ENCODE measurements around the gene PSMD4.

The PSMD4 gene

DNA sequence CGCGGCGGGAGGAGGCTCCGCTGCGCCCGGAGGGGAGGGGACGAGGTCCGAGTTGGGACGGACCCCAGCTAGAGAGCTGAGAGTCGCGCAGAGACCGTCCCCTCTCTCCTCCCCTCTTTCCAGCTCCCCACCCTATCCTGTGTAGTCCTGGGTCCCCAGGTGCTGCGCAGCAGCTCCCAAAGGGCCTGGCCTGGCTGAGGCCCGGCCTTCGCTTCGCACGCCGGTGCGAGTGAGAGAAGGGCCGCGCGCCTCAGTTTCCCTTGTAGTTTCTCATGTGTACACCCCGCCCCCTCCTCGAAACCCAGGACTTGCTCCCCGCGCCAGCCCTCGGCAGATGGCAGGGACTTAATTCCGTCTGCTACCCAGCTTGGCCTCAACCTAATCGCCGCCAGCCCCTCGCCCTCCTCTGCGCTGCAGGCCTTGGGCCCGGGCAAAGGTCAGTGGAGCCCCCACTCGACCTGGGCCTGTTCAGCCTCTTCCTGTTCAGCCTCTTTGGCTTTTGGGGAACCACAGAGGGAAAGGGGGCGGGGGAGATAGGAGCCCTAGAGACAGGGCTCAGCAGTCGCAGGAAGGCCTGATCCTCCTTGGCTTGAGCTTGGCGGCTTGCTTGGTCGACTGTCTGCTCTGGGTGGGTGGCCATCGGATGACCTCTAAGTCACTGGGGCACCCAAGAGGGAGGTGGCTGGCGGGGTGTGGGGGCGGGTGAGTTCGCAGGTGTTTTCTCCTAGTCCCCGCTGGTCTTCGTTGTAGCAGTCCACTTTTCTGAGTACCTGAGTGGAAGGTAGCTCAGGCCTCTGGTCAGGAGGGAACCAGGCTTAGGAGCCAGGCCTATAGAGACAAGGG is 28.6 kb downstream of the PSMD4 start:
- peak in 1 of 2 experiments; percentile 49 for DNase-seq (ENCODE audit: low spot score in 2 of 2)
- H3K27me3 ChIP-seq (ENCODE audit: low read depth) = no peaks in the 10 kb centered on the region
- H3K36me3 ChIP-seq (replicated peaks) = peaks cover 28% of the 10 kb centered on the region
- no peaks in the 10 kb centered on the region for H3K9me3 ChIP-seq
- H3K4me3 ChIP-seq = peak overlapping the region; percentile 93
- in situ Hi-C loops (cut with MboI; ENCODE audit: low sequenced_read_pairs) = no loop called here
- peaks cover 8% of the 10 kb centered on the region for H3K4me1 ChIP-seq

DNA sequence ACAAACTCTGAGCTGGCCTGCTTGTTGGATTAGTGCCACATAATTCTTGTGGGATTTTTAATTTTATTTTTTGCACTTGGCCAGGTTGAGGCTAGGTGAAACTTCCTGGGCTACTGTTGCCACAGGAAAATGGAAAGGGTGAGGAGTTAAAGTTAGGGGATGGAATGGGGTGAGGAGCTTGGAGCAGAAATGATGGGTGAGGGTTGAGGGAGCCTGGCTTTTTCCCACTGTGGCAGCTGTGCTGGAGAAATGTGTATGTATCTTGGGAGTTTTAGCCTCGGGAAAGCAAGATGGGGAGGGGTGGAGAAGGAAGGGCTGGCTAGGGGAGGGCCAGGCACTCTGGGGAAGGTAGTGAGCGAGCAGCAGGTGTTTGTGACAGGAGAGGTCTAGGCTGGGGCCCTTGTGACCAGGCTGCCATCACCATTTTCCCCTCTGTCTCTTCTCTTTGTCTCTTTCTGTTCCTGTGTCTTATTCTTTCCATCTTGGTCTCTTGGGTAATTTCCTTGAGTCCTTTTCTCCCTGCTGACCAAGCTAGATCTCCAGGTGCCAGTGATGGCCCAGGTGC is 29.6 kb downstream of the PSMD4 start:
- Histone ChIP-seq H3K27me3 (ENCODE audit: low read depth) (no peaks in the 10 kb centered on the region), H3K4me3 (peak overlapping the region; percentile 93), H3K9me3 (no peaks in the 10 kb centered on the region), H3K36me3 (replicated peaks) (peaks cover 38% of the 10 kb centered on the region), H3K4me1 (peaks cover 8% of the 10 kb centered on the region)
- no peak for DNase-seq (ENCODE audit: low spot score in 2 of 2)
- in situ Hi-C loops (cut with MboI; ENCODE audit: low sequenced_read_pairs) = no loop called here

DNA sequence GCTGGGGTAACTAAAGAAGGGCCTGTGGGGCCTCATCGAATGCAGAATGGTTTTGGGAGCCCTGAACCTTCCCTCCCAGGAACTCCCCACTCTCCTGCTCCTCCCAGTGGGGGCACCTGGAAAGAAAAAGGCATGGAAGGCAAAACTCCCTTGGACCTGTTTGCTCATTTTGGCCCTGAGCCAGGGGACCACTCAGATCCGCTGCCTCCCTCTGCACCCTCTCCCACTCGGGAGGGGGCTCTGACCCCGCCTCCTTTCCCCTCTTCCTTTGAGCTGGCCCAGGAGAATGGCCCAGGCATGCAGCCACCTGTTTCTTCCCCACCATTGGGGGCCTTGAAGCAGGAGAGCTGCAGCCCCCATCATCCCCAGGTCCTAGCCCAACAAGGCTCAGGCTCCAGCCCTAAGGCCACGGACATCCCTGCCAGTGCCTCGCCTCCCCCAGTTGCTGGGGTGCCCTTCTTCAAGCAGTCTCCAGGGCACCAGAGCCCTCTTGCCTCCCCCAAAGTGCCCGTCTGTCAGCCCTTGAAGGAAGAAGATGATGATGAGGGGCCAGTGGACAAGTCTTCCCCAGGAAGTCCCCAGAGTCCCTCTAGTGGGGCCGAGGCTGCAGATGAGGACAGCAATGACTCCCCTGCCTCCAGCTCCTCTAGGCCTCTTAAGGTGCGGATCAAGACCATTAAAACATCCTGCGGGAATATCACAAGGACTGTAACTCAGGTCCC is 32.2 kb downstream of the PSMD4 start:
- no peak for DNase-seq (ENCODE audit: low spot score in 2 of 2)
- peaks cover 60% of the 10 kb centered on the region for H3K36me3 ChIP-seq (replicated peaks)
- in situ Hi-C loops (cut with MboI; ENCODE audit: low sequenced_read_pairs) = no loop called here
- no peaks in the 10 kb centered on the region for H3K9me3 ChIP-seq
- no peaks in the 10 kb centered on the region for H3K27me3 ChIP-seq (ENCODE audit: low read depth)
- peaks cover 4% of the 10 kb centered on the region; the same call in 1 of the 2 replicates for H3K4me1 ChIP-seq
- H3K4me3 ChIP-seq = no peak overlapping the region

DNA sequence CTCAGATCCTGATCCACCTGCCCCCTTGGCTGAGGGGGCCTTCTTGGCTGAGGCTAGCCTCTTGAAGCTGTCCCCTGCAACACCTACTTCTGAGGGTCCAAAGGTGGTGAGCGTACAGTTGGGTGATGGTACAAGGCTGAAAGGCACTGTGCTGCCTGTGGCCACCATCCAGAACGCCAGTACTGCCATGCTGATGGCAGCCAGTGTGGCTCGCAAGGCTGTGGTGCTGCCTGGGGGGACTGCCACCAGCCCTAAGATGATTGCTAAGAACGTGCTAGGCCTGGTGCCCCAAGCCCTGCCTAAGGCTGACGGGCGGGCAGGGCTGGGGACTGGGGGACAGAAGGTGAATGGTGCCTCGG is 32.8 kb downstream of the PSMD4 start:
- peaks cover 4% of the 10 kb centered on the region; the same call in 1 of the 2 replicates for H3K4me1 ChIP-seq
- in situ Hi-C loops (cut with MboI; ENCODE audit: low sequenced_read_pairs) = no loop called here
- H3K27me3 ChIP-seq (ENCODE audit: low read depth) = no peaks in the 10 kb centered on the region
- H3K36me3 ChIP-seq (replicated peaks) = peaks cover 66% of the 10 kb centered on the region
- H3K4me3 ChIP-seq = no peak overlapping the region
- no peak for DNase-seq (ENCODE audit: low spot score in 2 of 2)
- no peaks in the 10 kb centered on the region for H3K9me3 ChIP-seq

DNA sequence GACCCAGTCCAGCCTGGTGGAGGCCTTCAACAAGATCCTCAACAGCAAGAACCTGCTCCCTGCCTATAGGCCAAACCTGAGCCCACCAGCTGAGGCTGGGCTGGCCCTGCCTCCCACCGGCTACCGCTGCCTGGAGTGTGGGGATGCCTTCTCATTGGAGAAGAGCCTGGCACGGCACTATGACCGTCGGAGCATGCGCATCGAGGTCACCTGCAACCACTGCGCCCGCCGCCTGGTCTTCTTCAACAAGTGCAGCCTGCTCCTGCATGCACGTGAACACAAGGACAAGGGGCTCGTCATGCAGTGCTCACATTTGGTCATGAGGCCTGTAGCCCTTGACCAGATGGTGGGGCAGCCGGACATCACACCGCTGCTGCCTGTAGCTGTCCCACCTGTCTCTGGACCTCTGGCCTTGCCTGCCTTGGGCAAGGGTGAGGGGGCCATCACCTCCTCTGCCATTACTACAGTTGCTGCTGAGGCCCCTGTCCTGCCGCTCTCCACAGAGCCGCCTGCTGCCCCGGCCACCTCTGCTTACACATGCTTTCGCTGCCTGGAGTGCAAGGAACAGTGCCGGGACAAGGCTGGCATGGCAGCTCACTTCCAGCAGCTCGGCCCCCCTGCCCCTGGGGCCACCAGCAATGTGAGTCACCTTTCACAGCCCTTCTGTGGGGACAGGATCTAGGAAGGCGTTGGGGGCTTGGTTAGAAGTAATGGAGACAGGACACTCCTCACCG is 33.4 kb downstream of the PSMD4 start:
- H3K4me3 ChIP-seq = no peak overlapping the region
- DNase-seq (ENCODE audit: low spot score in 2 of 2) = no peak
- H3K27me3 ChIP-seq (ENCODE audit: low read depth) = no peaks in the 10 kb centered on the region
- peaks cover 69% of the 10 kb centered on the region for H3K36me3 ChIP-seq (replicated peaks)
- in situ Hi-C loops (cut with MboI; ENCODE audit: low sequenced_read_pairs) = no loop called here
- H3K4me1 ChIP-seq = peaks cover 4% of the 10 kb centered on the region; the same call in 1 of the 2 replicates
- H3K9me3 ChIP-seq = no peaks in the 10 kb centered on the region

DNA sequence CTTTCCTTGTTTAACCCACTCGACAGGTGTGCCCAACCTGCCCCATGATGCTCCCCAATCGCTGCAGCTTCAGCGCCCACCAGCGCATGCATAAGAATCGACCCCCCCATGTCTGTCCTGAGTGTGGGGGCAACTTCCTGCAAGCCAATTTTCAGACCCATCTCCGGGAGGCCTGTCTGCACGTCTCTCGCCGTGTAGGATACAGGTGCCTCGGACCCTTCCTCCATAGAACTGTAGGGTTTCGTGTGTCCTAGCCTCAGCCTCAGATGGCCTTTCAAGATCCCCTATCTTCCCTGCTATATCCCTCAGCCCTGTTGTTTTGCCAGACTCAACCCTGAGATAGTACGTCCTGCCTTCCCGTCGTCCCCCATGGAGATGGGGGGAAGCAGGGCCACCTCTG is 34.0 kb downstream of the PSMD4 start:
- no peak for DNase-seq (ENCODE audit: low spot score in 2 of 2)
- H3K36me3 ChIP-seq (replicated peaks) = peaks cover 73% of the 10 kb centered on the region
- H3K4me3 ChIP-seq = no peak overlapping the region
- in situ Hi-C loops (cut with MboI; ENCODE audit: low sequenced_read_pairs) = no loop called here
- H3K4me1 ChIP-seq = peaks cover 3% of the 10 kb centered on the region; the same call in 1 of the 2 replicates
- H3K27me3 ChIP-seq (ENCODE audit: low read depth) = no peaks in the 10 kb centered on the region
- H3K9me3 ChIP-seq = no peaks in the 10 kb centered on the region

DNA sequence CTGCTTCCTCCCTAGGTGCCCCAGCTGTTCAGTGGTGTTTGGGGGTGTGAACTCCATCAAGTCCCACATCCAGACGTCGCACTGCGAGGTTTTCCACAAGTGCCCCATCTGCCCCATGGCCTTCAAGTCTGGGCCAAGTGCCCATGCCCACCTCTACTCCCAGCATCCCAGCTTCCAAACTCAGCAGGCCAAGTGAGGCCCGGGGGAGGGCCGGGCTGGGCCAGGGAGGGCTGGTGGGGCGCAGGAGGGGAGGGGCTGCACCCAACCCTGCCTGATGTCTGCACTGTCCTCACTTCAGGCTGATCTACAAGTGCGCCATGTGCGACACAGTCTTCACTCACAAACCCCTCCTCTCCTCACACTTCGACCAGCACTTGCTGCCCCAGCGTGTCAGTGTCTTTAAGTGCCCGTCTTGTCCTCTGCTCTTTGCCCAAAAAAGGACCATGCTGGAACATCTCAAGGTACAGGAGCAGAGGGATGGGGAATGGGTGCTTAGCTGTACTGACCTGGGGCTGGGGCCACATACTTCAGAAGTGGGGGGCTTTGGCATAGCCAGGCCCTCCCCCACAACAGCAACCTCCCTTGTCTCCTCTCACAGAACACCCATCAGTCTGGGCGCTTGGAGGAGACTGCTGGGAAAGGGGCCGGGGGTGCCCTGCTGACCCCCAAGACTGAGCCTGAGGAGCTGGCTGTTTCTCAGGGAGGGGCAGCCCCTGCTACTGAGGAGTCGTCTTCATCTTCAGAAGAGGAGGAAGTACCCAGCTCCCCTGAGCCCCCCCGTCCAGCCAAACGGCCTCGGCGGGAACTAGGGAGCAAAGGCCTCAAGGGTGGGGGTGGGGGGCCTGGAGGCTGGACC is 34.8 kb downstream of the PSMD4 start:
- no peak for DNase-seq (ENCODE audit: low spot score in 2 of 2)
- Histone ChIP-seq H3K4me3 (no peak overlapping the region), H3K27me3 (ENCODE audit: low read depth) (no peaks in the 10 kb centered on the region), H3K4me1 (no peaks in the 10 kb centered on the region), H3K9me3 (no peaks in the 10 kb centered on the region), H3K36me3 (replicated peaks) (peaks cover 81% of the 10 kb centered on the region)
- in situ Hi-C loops (cut with MboI; ENCODE audit: low sequenced_read_pairs) = no loop called here

DNA sequence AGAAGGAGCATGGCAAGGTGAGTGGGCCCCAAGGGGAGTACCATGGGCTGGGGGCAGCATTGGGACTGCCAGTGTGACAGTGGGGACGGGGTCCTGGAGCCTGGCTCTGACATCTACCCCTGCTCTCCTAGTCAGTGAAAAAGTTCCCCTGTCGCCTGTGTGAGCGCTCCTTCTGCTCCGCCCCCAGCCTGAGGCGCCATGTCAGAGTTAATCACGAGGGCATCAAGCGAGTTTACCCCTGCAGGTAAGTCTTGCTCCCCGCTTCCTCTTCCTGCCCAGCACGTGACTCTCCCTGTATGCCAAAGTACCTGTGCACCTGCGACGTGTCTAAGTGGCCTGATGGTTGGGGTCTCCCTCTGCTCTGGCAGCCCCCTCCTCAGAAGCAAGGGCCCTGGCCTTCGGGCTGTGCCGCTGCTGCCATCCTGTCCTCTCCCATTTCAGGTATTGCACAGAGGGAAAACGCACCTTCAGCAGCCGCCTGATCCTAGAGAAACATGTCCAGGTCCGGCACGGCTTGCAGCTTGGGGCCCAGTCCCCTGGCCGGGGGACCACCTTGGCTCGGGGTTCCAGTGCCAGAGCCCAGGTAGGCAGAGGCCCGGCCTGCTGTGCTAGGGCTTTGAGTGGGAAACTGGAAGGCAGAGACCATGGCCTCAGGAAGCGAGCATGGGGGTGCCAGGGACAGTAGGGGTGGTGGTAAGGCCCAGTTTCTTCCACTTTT is 35.6 kb downstream of the PSMD4 start:
- no peak overlapping the region for H3K4me3 ChIP-seq
- DNase-seq (ENCODE audit: low spot score in 2 of 2) = no peak
- peaks cover 6% of the 10 kb centered on the region for H3K4me1 ChIP-seq
- no peaks in the 10 kb centered on the region for H3K9me3 ChIP-seq
- no peaks in the 10 kb centered on the region for H3K27me3 ChIP-seq (ENCODE audit: low read depth)
- peaks cover 86% of the 10 kb centered on the region for H3K36me3 ChIP-seq (replicated peaks)
- in situ Hi-C loops (cut with MboI; ENCODE audit: low sequenced_read_pairs) = no loop called here

DNA sequence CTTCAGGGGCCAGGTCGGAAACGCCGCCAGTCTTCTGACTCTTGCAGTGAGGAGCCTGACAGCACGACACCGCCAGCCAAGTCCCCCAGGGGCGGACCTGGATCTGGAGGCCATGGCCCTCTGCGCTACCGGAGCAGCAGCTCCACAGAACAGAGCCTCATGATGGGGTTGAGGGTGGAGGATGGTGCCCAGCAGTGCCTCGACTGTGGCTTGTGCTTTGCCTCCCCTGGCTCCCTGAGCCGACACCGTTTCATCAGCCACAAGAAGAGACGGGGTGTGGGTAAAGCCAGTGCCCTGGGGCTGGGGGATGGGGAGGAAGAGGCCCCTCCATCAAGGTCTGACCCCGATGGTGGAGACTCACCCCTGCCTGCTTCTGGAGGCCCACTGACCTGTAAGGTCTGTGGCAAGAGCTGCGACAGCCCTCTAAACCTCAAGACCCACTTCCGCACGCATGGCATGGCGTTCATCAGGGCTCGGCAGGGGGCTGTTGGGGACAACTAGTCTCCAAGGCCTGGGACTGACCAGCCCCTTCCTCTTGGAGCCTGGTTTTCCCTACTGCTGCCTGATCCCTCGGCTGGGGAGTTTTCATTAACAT is 36.3 kb downstream of the PSMD4 start:
- no peak for DNase-seq (ENCODE audit: low spot score in 2 of 2)
- H3K27me3 ChIP-seq (ENCODE audit: low read depth) = no peaks in the 10 kb centered on the region
- no peaks in the 10 kb centered on the region for H3K9me3 ChIP-seq
- H3K4me1 ChIP-seq = peaks cover 10% of the 10 kb centered on the region
- in situ Hi-C loops (cut with MboI; ENCODE audit: low sequenced_read_pairs) = no loop called here
- H3K36me3 ChIP-seq (replicated peaks) = peaks cover 88% of the 10 kb centered on the region
- no peak overlapping the region for H3K4me3 ChIP-seq

DNA sequence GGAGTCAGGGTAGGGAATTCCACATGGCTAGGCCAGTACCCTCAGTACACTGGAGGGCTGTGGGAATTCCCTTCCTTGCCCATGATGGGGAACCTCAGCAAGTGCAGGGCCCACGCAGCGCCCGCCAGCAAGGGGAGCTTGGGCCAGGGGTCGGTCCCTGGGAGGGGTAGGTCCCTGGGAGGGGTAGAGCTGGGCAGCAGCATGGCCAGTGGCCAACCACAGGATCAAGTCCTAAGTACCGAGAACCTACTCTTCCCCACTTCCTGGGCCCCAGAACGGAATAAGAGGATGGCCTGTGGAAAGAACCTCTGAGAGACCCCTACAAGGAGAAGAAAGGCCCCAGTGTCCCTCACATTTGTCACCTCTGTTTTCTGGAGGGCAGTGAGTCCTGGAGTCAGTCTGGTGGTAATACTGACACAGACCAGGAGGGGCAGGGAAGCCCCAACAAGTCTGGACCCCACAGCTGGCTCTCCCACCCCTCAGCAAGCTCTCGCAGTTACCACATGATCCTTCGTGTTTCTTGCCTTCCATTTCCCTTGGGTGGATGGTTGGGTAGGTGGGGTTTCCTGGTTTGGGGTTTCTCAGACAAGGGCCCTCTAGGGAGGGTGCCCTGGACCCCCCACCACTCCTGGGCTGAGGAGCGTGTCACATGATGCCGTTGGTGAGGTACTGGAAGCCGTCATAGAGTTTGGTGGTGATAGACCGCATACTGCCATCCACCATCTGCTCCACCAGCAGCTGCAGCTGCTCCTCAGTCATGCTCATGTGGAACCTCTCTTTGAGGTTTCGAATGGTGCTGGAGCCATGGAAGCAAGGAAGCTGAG is 37.9 kb downstream of the PSMD4 start:
- peaks cover 82% of the 10 kb centered on the region for H3K36me3 ChIP-seq (replicated peaks)
- no peaks in the 10 kb centered on the region for H3K27me3 ChIP-seq (ENCODE audit: low read depth)
- peaks cover 10% of the 10 kb centered on the region for H3K4me1 ChIP-seq
- H3K9me3 ChIP-seq = no peaks in the 10 kb centered on the region
- H3K4me3 ChIP-seq = no peak overlapping the region
- in situ Hi-C loops (cut with MboI; ENCODE audit: low sequenced_read_pairs) = no loop called here
- DNase-seq (ENCODE audit: low spot score in 2 of 2) = no peak

DNA sequence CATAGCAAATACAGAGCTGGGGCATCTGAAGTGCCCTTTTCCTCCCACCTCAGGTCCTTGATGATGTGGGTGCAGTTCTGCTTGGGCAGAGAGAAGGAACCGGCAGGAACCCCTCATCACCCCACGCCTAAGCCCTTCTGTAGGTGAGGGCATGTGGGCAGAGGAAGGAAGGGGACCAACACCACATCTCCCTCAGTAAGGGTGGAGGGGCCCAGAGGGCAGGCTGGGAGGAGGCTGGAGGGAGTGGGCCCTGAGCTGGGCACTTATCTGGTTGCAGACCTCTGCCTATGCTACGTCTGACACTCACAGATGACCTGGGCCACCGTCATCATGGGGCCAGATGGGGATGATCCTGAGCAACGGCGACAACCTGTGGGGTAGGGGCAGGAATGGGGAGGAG is 38.6 kb downstream of the PSMD4 start:
- H3K27me3 ChIP-seq (ENCODE audit: low read depth) = no peaks in the 10 kb centered on the region
- no peaks in the 10 kb centered on the region for H3K9me3 ChIP-seq
- peaks cover 80% of the 10 kb centered on the region for H3K36me3 ChIP-seq (replicated peaks)
- no peak overlapping the region for H3K4me3 ChIP-seq
- in situ Hi-C loops (cut with MboI; ENCODE audit: low sequenced_read_pairs) = no loop called here
- no peak for DNase-seq (ENCODE audit: low spot score in 2 of 2)
- H3K4me1 ChIP-seq = peaks cover 10% of the 10 kb centered on the region
